Skin of body (tissue), 2 donors: Measurements from ENCODE around the gene FOXO6. TPM values are rescaled to one million over a fixed set of nuclear protein-coding genes. Genes with fewer than 3 reads are reported as not detected.
"Not testable (repeated sequence)": the region's sequence is repeated elsewhere in the genome, so short reads cannot be mapped to it uniquely, and the experiment has no call there.

ENCODE experiments used
- DNase-seq: peaks from one replicate; lab custom pipeline; 2025; lab: John Stamatoyannopoulos, UW
- total RNA-seq: library from RNA; depleted of rRNA; stranded (reverse); fragments of >200 nt; gene quantifications from one replicate; pipeline ENCODE4 v1.2.3, GENCODE V29; 2014

FOXO6 gene
- total RNA-seq, 1 donor from 2014 or later = 4.1 TPM

DNA sequence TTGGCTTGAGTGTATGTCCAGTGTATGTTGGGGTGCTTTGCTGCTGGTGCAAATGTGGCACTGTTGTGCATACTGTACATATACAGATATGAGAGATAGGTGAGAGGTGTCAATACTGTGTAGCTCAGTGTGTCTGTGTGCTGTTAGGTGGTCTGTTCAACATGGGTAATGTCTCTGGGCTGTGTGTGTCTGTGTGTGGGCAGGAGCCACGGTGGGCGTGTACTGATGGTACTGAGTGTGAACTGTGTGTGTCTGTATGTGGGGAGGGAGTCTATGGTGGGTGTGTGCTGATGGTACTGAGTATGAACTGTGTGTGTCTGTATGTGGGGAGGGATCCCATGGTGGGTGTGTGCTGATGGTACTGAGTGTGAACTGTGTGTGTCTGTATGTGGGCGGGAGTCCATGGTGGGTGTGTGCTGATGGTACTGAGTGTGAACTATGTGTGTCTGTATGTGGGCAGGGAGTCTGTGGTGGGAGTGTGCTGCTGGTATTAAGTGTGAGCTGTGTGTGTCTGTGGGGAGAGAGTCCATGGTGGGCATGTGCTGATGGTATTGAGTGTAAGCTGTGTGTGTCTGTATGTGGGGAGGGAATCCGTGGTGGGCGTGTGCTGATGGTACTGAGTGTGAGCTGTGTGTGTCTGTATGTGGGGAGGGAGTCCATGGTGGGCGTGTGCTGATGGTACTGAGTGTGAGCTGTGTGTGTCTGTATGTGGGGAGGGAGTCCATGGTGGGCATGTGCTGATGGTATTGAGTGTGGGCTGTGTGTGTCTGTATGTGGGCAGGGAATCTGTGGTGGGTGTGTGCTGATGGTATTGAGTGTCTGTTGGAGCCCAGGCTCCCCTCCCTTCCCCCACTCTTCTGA, 32.2 kb upstream of the FOXO6 start:
- no peak for DNase-seq

DNA sequence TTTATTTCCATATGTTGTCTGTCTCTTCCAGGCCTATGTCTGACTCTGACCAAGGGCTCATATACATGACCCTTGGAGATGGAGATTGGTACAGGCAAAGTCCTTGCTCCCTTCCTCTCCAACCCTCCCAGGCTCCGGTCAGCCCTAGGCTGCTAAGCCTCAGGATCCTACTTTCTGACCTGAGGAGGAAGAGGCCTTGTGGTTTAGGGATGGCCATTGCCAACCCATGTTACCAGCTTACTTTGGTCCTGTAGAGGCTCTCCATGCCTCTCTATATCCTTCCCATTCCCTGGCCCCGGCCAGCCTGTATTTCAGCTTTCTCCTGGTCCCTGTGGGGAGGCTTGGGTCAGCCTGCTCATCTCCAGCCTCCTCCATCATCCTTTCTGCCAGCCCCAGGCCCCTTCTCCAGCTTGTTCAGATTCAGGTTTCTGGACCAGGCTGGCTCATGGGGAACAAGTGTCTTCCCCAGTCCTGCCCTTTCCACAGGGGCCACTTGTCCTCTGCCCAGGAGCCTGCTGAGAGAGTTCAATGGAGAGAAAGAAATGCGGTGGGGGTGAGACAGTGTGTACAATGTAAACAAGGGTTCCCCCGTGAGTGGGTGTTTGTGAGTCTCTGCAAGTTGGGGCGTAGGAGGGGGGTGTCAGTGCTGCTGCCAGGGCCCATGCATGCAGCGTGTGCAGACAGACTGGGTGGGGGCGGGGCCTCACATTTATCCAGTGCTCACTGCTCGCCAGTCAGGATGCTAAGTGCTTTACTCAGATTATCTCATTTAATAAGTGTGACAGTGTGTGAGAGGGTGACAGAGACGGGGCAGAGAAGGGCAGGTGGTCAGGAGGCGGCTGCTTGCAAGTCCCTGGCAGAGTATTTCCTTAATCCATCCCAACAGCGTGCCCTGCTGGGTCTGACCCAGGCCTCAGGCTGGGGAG, 31.3 kb upstream of the FOXO6 start:
- DNase-seq = no peak

DNA sequence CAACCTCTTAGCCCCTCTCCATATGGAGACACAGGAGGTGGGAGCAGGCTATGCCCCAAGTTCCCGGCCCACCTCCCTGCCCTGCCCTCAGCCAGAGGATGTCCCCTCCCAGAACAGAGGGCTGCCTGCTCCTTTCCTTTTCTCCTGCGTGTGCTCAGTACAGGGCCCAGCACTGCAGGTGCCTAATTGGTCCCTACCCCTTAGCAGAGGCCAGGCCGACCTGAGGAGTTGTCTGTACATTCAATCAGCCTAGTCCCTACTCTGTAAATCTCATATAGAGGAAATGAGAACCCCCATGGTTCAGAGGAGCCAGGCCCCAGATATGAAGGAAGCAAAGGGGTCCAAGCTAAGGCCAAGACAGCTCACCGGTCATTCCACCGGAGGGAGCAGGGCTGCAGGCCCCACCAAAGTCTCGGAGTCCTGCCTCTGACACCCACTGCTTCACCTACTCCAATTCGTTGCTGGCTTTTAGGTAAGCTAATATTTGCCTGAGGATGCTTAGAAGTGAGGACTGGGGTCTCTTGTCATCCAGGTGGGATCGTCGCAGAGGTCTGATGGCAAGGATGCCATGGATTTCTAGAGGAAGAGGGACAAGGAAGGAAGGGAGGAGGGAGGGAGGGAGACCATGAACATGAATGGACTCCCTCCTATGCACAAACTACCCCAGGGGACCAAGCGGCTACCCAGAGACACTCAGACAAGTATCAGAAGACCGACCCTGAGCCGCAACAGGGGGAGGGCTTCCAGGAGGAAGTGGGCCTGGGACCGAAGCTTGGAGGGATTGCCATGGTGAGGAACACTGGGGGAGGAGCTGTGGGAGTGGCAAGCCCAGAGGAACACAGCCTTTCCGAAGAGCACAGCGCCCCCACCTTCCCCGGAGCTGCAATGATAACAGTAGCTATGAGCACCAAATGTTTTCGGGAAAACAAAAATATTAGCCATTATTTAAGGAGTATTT, 30.4 kb upstream of the FOXO6 start:
- no peak for DNase-seq

DNA sequence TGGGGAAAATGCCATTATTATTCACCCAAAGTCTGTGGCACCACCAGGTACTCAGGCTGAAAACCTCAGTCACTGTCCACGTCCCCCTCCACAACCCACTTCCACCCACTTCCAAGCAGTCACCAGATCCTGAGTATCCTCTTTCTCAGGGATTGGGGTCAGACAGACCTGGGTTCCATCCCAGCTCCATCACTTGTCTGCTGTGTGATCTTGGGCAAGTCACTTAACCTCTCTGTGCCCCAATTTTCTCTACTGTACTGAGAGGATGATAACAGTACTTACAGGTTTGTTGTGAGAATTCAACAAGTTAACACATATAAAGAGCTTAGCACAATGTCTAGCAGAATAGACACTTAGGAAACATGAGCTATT, 29.7 kb upstream of the FOXO6 start:
- DNase-seq = no peak

DNA sequence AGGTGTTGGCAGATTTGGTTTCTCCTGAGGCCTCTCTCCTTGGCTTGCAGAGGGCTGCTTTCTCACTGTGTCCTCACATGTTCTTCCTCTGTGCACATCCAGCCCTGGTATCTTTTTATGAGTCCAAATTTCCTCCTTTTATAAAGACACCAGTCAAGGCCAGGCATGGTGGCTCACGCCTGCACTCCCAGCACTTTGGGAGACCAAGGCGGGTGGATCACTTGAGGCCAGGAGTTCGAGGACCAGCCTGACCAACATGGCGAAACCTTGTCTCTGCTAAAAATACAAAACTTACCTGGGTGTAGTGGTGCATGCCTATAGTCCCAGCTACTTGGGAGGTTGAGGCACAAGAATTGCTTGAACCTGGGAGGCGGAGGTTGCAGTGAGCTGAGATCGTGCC, 29.1 kb upstream of the FOXO6 start:
- not testable (repeated sequence) for DNase-seq

DNA sequence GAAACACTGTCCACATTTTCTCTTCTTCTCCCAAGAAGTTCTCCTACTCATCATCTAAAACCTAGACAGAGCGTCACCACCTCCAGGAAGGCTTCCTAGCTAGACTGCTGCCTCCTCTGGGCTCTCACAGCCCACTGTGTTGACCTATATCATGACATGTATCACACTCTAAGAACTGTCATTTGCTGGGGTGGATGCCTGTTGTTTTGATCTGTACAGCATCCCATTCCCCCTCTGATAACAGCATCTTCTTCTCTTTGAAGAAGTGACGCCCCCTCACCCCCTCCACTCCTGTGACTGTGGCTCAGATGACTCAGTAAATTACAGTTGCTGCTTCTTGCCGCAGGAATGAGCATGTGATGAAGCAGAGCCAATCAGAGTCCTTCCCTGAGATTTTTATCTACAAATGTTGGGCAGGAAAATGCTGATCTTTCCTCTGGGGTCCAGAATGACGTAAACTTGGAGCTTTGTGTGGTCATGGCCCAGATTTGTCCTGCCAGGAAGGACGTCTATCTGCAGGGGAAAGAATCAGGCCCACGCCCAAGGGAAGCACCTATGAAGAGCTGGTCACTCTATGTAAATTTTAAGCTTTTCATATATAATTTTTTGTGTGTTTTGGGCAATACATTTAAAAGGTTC, 28.0 kb upstream of the FOXO6 start:
- no peak for DNase-seq

DNA sequence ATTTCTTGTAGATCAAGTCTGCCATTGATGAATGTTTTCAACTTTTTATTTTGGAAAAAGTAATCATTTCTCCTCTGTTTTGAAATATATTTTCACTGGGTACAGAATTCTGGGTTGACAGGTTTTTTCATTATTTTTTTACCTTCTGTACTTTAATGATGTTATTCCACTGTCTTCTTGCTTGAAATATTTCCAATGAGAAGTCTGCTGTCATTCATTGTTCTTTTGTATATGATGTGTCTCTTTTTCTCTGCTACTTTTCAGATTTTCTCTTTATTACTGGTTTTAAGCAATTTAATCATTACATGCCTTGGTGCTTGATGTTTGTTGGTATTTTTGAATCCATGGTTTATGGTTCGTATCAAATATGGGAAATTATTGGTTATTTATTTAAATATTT, 22.4 kb upstream of the FOXO6 start:
- no peak for DNase-seq

DNA sequence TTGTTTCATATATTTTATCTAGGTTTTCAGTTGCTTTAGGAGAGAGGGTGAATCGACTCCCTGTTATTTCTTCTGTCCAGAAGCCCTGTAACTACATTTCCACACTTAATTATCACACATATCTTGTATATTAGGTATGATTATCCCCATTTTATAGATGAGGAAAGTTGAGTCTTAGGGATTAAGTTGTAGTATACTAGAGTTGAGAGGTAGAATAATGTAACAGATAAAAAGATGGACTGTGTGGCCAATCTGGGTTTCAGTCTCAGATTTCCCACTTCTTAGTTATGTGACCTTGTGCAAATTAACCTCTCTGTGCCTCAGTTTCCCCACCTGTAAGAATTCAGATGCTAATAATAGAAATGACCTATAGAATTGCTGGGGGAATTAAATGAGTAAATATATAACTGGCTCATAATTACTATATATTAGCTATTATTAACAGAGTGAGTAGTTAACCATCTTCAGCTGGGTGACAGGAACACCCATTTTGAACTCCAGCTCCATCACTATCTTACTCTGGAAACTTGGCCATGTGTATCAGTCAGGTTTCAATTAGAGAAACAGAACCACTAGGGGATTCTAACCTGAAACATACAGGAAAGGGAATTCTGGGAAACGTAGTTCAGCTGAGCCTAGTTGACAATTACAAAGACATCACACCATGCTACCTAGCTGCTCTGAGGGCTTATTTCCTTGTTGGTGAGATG, 20.4 kb upstream of the FOXO6 start:
- no peak for DNase-seq

DNA sequence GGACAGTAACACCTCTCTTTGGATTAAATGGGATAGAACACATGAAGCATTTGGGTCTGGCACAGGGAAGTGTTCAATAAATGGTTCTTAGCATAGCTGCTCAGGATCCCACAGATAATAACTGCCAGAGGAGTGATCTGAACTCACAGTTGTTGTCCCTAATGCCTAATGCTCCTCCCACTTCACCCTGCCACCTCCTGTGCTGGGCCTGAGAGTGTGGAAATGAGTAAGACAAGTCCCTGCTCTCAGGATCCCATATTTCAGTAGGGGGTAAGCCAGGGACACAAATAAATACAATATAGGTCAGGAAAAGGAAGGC, 19.9 kb upstream of the FOXO6 start:
- DNase-seq = no peak

DNA sequence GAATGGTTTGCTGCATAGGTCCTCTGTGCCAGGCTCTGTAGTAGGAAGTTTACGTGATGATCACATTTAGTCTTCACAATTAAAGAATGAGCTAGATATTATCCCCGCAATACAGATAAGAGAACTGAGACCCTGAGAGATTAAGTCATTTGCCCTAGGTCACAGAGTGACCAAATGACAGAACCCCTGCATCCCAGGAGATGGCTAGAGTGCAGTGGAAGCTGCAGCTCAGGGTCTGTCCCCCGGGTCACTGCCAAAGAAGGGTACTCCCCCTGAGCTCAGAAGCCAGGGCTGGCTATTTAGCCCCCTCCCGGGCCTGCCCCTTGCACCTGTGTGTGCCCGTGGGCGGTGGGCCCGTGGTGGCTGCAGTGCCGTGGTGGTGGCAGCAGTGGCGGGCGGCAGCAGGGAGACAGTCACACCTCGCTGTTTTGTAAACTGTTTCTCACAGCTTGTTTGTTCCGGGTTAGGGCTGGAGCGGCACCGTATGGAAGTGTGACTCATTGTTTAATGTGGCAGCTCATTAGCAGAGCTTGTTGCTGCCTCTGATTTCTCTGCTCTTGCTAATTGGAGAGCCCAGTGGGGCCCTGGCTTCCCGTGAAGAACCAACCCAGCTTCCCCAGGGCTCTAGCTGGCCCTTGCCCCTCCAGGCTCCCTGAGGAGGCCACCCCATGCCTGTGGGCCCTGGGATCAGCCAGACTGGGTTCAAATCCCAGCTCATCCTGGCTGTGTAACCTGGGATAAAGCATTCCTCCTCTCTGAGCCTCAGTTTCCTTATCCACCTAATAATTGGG, 19.3 kb upstream of the FOXO6 start:
- DNase-seq = peak; percentile 31

DNA sequence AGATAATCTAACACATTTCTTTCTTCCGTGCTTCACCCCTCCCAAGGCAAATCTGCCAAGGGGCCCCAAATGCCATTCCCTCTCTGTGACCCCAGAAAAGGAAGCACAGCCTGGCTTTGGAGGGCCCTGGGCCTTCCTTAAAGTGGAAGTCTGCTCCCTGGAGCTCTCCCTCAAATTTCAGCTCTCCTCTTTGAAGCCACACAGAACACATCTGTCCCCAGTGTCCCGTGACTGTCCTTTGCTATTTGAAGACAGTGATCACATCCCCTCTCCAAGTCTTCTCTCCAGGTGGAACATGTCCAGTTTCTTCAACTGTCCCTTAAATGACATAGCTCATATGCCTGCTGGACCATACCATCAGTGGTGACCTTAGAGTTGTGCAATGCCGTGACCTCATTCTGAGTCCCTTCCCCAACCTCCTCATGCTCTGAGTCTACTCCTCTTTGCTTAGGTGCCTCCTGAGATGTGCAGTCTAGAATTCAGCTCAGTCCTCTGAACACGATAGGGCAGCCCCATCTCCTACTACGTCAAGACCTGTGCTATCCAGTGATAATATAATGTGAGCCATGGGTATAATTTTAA, 18.4 kb upstream of the FOXO6 start:
- DNase-seq = no peak

DNA sequence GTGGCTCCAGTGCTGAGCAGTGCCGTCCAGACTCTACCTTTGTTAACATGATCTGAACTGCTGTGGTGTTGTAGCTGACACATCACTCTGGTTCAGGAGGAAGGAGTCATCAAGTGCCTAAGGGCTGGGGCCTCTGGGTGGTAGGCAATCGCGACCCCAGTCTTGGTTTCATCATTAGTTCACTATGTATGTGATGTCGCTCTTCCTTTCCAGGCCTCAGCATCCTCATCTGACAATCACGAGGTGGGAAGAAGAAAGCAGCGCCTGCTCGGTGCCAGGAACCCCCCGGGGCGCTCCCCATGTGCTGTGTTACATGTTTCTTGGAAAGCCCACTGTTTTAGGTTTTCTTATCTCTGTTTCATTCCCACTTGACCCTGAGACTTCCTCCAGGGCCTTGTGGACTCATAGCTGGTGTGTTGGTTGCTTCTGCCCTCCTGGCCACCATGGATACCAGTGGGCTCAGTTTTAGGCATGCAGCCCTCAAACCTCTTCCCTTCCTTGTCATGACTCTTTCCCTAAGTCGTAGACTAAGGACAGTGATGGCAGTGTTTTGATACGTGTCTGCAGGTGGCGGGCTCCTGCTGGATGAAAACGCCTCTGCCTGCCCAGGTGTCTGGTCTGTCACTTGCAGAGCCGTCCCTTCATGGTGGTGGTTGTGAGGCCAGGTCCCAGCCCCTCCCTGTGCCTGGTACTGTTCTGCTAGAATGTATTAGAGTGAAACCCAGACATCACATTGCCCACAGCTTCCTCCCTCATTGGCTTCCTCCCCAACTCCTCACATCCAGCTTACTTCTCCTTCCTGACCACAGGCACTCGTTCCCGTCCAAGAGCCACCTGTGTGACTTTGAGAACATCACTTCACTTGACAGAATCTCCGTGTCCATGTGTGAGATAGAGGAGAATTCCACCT, 17.2 kb upstream of the FOXO6 start:
- DNase-seq = no peak

DNA sequence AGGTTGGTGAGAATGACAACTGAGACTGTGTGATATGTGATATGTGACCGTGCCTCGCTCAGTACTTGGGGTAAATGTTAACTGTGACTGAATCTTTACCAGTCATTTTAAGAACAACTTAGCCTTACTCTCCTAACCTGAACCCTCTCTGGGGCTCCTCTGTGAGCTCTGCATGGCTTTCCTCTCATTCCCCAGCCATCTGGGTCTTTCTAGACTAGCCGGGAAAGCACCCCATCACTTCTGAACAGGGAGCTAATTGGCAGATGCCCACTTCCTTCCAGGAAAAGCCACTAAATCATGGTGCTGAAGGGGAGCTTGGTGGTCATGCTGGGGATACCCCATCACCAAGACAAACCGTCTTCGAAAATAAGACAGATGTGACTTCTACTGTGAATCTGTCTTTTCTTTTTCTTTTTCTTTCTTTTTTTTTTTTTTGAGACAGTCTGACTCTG, 16.5 kb upstream of the FOXO6 start:
- no peak for DNase-seq

DNA sequence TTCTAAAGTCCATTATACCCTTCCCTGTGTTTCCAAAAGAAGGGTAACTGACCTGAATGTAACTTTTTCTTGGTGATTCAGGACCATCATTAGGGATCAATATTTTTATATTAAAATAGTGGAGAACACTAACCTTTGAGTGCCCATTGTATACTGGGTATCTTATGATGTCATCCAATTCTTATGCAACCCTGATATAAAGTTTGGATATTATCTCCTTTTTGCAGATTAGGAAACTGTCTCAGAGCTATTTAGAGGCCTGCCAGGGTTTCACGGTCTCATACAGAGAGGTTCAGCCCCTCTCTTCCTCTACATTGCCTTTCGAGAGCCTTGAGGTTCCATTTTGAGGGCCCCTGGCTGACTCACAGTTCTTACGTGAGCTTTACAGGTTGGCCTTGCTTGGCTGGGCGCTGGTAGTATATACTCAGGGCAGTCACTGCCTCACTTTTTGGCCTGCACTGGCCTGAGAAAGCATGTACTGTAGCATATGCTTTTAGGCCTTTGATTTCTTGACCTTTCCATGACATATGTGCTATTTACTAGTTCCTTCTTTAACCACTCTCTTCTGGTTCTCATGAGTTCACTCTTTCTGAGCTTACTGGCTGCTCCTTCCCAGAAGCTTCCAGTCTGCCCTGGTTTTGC, 15.7 kb upstream of the FOXO6 start:
- no peak for DNase-seq

DNA sequence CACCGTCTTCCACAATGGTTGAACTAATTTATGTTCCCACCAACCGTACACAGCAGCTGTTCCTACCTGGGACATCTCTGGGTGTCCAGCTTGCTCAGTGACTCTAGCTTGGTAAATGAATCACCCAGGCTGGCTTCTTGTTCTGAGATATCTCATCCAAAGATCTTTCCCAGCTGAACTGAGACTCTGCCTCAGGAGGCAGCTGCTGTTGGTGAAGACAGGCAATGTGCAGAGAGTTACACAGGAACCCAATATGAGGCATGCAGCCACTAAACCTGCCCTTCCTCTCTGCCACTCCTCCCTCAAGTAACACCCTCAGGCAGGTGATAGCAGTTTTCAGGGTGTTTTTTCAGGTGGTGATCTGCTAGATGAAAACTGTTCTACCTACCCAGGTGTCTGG, 14.0 kb upstream of the FOXO6 start:
- no peak for DNase-seq

DNA sequence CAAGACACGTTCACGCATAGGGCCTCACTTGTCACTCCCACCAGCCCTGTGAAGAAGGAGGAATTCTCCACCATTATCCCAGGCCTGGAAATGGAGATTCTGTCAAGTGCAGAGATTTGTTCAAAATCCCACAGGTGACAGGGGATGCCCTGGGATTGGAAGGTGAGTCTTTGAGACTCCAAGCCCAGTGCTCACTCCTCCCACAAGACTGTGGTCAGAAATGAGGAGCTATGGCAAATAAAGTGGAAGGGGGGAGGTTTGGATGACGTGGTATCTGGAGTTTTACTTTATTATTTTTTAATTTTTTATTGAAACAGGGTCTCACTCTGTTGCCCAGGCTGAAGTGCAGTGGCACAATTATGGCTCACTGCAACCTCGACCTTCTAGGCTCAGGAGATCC, 12.8 kb upstream of the FOXO6 start:
- no peak for DNase-seq

DNA sequence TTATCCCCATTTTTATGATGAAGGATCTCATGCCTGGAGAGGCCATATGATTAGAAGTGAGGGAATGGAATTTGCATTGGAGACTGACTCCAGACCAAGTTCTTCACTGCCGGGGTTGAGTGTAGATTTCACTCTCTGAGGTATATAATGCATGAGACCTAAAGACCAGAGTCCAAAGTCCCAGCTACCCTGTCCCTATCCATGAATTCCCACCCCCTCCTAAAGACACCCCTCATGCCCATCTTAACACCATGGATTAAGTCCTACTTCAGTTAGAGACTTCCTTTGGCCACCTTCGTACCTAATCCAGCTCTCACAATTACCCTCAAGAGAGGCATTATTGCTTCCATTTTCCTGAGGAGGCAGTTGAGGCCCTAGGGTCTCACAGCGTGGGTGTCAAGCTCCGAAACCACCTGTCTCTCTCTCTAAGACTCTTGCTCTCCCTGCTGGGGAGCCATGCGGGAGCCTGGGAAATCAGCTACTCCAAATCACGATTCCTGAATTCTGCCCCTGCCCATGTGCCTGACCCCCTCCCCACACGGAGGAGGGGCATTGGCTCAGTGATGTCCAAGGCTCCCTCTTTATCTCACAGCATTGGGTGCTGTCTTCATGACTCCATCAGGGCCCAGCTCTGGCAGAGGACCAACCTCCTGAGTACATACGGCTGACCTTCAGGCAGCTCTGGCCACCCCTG, 11.7 kb upstream of the FOXO6 start:
- DNase-seq = no peak
